Naive thymus-derived CD4-positive, alpha-beta T cell (primary cell): ENCODE data around the gene PGBD5. TPM values are rescaled to one million over a fixed set of nuclear protein-coding genes. Genes with fewer than 3 reads are reported as not detected.

ENCODE experiments used
- ATAC-seq: fragments of 150-1000 bp; cut with Tn5 transposase; 2 replicates; pipeline ENCODE4 v1.10.0; 2021; ENCODE audit warnings: mild to moderate bottlenecking, moderate library complexity
- CTCF ChIA-PET: fragments of 350-600 bp; sonication (Branson Sonifier 250); formaldehyde crosslinking; loops from one replicate; lab custom pipeline; 2021; ENCODE audit warnings: antibody characterized with exemption; lab: Charles Lee
- POLR2A ChIA-PET: fragments of 350-600 bp; sonication (Branson Sonifier 250); formaldehyde crosslinking; loops from one replicate; lab custom pipeline; 2021; ENCODE audit warnings: antibody characterized with exemption, inconsistent platforms; lab: Charles Lee
- DNase-seq, 9 donors: peaks; one replicate each; pipeline versions ENCODE4 v3.0.0 to v3.0.0-alpha.2; 2020 to 2022; ENCODE audit warnings: mixed read lengths in 1 of 9
- H3K27ac ChIP-seq: one replicate; pipeline ENCODE4 v1.7.0; 2013; ENCODE audit warnings: mild to moderate bottlenecking, low read depth, low read length, moderate library complexity
- H3K27me3 ChIP-seq, 2 donors: one replicate each; pipeline ENCODE4 v1.7.0; 2013; ENCODE audit warnings: low read length in 2 of 2, mild to moderate bottlenecking in 2 of 2, moderate library complexity in 2 of 2; ENCODE audit not compliant: control insufficient read depth in 2 of 2, insufficient read depth in 2 of 2
- H3K36me3 ChIP-seq, 3 experiments: 1 replicate in 2 of 3; 2 replicates in 1 of 3; pipeline ENCODE4 v1.7.0; 2013; ENCODE audit warnings: low read length in 3 of 3, mild to moderate bottlenecking in 3 of 3, moderate library complexity in 1 of 3; ENCODE audit not compliant: insufficient read depth in 3 of 3, control insufficient read depth in 2 of 3
- H3K4me1 ChIP-seq, 2 donors: one replicate each; pipeline ENCODE4 v1.7.0; 2013; ENCODE audit warnings: low read length in 2 of 2, mild to moderate bottlenecking in 2 of 2, moderate library complexity in 1 of 2; ENCODE audit not compliant: control insufficient read depth in 2 of 2, insufficient read depth in 2 of 2
- H3K4me3 ChIP-seq: 2 replicates; pipeline ENCODE4 v1.7.0; 2013; ENCODE audit warnings: mild to moderate bottlenecking, low read length
- H3K9me3 ChIP-seq, 3 experiments: 1 replicate in 2 of 3; 2 replicates in 1 of 3; pipeline ENCODE4 v1.7.0; 2013; ENCODE audit warnings: low read length in 3 of 3; ENCODE audit not compliant: control insufficient read depth in 2 of 3
- H3K27ac Mint-ChIP-seq, 9 donors: one replicate each; pipeline ENCODE4 v1.8.0; 2020 to 2022; ENCODE audit warnings: mixed read lengths in 9 of 9, mild to moderate bottlenecking in 8 of 9, moderate library complexity in 5 of 9, inconsistent platforms in 2 of 9
- H3K27me3 Mint-ChIP-seq, 5 donors: one replicate each; pipeline ENCODE4 v1.8.0; 2021 to 2022; ENCODE audit warnings: mixed read lengths in 5 of 5, mild to moderate bottlenecking in 1 of 5
- H3K36me3 Mint-ChIP-seq, 5 donors: one replicate each; pipeline ENCODE4 v1.8.0; 2020 to 2022; ENCODE audit warnings: mixed read lengths in 5 of 5, mild to moderate bottlenecking in 3 of 5, inconsistent platforms in 1 of 5
- H3K4me1 Mint-ChIP-seq, 7 donors: one replicate each; pipeline ENCODE4 v1.8.0; 2020 to 2022; ENCODE audit warnings: mixed read lengths in 7 of 7, mild to moderate bottlenecking in 3 of 7, inconsistent platforms in 1 of 7
- H3K4me3 Mint-ChIP-seq, 10 donors: one replicate each; pipeline ENCODE4 v1.8.0; 2020 to 2022; ENCODE audit warnings: mild to moderate bottlenecking in 10 of 10, mixed read lengths in 10 of 10, moderate library complexity in 6 of 10, inconsistent platforms in 2 of 10
- H3K9me3 Mint-ChIP-seq, 11 donors: one replicate each; pipeline ENCODE4 v1.8.0; 2020 to 2022; ENCODE audit warnings: mixed read lengths in 11 of 11, mild to moderate bottlenecking in 4 of 11, inconsistent platforms in 1 of 11, moderate library complexity in 1 of 11
- intact Hi-C, 2 donors: fragments of 100-400 bp; cut with micrococcal nuclease; formaldehyde crosslinking; loops; one replicate each; pipeline ENCODE4 v1.15.1; 2023
- polyA plus RNA-seq, 2 donors: library from polyadenylated mRNA; unstranded; fragments of 300-500 nt; fragmentation: Illumina TruSeq; gene quantifications; one replicate each; pipeline ENCODE4 v1.2.3, GENCODE V29; 2021
- total RNA-seq, 6 experiments: library from RNA in 5 of 6; stranded (reverse) in 5 of 6; gene quantifications; 1 replicate in 5 of 6; 2 replicates in 1 of 6; pipeline ENCODE4 v1.2.3 and lab custom pipeline; 2021 to 2026

Gene PGBD5
- total and polyA plus RNA-seq, 7 experiments from 2014 or later: 0.36 TPM; not detected in 6

DNA sequence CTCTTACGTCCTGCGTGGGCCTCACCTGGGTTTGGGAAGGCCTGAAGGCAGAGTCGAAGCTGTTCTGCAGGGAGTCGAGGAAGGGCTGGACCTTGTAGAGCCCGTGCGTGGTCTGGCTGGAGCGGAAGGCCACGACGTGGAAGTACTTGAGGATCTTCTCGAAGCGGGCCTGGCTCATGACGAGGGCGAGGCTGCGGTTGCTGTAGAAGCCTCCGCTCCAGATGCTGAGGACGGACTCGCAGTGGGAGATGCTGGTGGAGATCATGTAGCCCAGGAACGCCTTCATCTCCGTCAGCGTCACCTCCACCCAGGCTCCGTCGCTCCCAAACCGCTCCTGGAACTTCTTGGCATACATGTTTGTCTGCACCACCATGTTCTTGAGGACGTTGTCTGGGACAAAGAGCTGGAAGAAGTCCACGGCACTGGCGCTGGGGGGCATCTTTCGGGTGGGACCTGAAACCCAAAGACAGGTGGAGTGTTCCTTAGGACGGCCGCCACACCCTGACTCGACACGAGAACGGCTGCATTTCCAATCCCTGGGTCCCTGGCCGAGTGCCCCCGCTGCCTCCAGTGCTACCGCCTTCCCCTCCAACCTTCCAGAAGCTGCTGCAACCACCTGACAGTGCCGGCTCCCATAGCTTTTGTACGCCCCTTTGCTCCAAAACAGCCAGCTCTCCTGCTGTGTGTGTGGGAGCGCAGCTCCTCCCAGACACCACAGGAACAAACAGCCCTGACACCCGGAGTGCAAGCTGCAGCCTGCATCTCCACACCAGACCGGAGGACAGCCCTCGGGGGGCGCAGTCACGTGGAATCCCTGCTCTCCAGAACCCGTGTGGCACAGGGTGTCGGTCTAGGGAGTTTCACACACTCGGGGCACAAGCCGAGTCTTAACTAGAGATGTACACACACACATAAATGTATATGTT lies 69.0 kb downstream of the PGBD5 start:
- Mint-ChIP-seq H3K9me3 (peaks cover 0 to 1% (median 0%) of the 10 kb centered on the region in 11 donors), H3K27me3 (peaks cover 0 to 12% (median 9%) of the 10 kb centered on the region in 5 donors), H3K27ac (no peak overlapping the region), H3K4me1 (no peaks in the 10 kb centered on the region), H3K4me3 (no peak overlapping the region), H3K36me3 (no peaks in the 10 kb centered on the region)
- ChIA-PET CTCF (no interaction called here), POLR2A (no interaction called here)
- Histone ChIP-seq H3K9me3 (no peaks in the 10 kb centered on the region), H3K27me3 (no peaks in the 10 kb centered on the region), H3K27ac (no peak overlapping the region), H3K4me1 (no peaks in the 10 kb centered on the region), H3K4me3 (no peak overlapping the region), H3K36me3 (no peaks in the 10 kb centered on the region)
- intact Hi-C loops: no loop called here
- ATAC-seq (no peak), DNase-seq (no peak)

- no peaks in the 10 kb centered on the region for H3K36me3 ChIP-seq
- CTCF ChIA-PET: no interaction called here
- no peaks in the 10 kb centered on the region for H3K4me1 ChIP-seq
- Mint-ChIP-seq H3K9me3 (peaks cover 0 to 1% (median 0%) of the 10 kb centered on the region in 11 donors), H3K4me3 (no peak overlapping the region), H3K4me1 (no peaks in the 10 kb centered on the region), H3K27ac (no peak overlapping the region), H3K27me3 (peaks cover 0 to 12% (median 4%) of the 10 kb centered on the region in 5 donors), H3K36me3 (no peaks in the 10 kb centered on the region)
- DNase-seq (no peak), ATAC-seq (no peak)
- POLR2A ChIA-PET: no interaction called here
- no peak overlapping the region for H3K27ac ChIP-seq
- no peaks in the 10 kb centered on the region for H3K27me3 ChIP-seq
- intact Hi-C loops: no loop called here
- H3K9me3 ChIP-seq: no peaks in the 10 kb centered on the region
- no peak overlapping the region for H3K4me3 ChIP-seq
Observed at GRCh38 chr1:230356190-230356589, 69.9 kb downstream of the PGBD5 start.

DNA sequence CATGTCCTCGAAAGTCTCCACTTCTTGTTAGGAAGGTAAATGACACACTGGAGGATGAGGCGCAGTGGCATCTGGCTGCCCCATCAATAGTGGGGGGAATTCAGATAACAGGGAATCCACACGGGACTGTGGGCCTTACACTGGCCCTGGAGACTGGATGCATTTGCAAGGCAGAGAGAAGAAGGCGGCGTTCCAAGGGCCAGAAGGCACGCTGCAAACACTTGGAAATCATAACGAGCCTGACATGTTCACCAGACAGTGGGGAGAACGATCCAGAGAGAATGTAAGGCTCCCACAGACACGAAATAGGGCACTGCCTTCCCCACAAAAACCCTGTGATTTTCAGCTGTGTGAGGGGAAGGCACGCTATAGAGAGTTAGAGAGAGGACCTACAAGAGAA lies 70.5 kb downstream of the PGBD5 start:
- Histone ChIP-seq H3K4me1 (no peaks in the 10 kb centered on the region), H3K9me3 (no peaks in the 10 kb centered on the region), H3K27ac (no peak overlapping the region), H3K27me3 (no peaks in the 10 kb centered on the region), H3K36me3 (no peaks in the 10 kb centered on the region), H3K4me3 (no peak overlapping the region)
- POLR2A ChIA-PET: no interaction called here
- Mint-ChIP-seq H3K36me3 (no peaks in the 10 kb centered on the region), H3K4me3 (no peak overlapping the region), H3K27me3 (peaks cover 0 to 8% (median 0%) of the 10 kb centered on the region in 5 donors), H3K4me1 (no peaks in the 10 kb centered on the region), H3K9me3 (no peaks in the 10 kb centered on the region), H3K27ac (no peak overlapping the region)
- intact Hi-C loops: no loop called here
- CTCF ChIA-PET: no interaction called here
- ATAC-seq: no peak
- no peak for DNase-seq

- H3K27me3 Mint-ChIP-seq: peaks cover 0 to 6% (median 0%) of the 10 kb centered on the region in 5 donors
- no peaks in the 10 kb centered on the region for H3K27me3 ChIP-seq
- H3K9me3 ChIP-seq: no peaks in the 10 kb centered on the region
- H3K27ac ChIP-seq: no peak overlapping the region
- H3K27ac Mint-ChIP-seq: no peak overlapping the region
- ATAC-seq: no peak
- ChIA-PET CTCF (no interaction called here), POLR2A (no interaction called here)
- no peak overlapping the region for H3K4me3 ChIP-seq
- H3K36me3 ChIP-seq: no peaks in the 10 kb centered on the region
- H3K4me1 Mint-ChIP-seq: no peaks in the 10 kb centered on the region
- intact Hi-C loops: no loop called here
- no peaks in the 10 kb centered on the region for H3K36me3 Mint-ChIP-seq
- H3K4me3 Mint-ChIP-seq: no peak overlapping the region
- H3K4me1 ChIP-seq: no peaks in the 10 kb centered on the region
- H3K9me3 Mint-ChIP-seq: no peaks in the 10 kb centered on the region
- no peak for DNase-seq
Observed at GRCh38 chr1:230355128-230355527, 71.0 kb downstream of the PGBD5 start.

DNA sequence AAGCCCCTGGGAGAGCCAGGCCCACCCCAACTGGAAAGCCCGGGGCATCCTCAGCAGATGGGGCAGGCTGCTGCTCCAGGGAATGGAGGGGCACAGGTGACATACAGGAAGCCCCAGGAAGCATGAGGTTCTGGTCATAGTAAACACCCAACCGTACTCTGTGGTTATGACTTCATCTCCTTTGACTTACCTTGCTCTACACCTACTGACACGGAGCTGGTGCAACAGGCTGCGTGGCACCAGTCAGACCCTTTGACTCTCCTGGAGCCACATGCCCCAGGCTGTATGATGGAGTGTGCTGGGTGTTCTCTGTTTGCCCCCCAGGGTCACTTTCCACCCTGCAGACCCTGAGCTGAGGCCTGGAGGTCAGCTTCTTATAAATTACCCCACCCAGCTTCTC lies 72.1 kb downstream of the PGBD5 start:
- no peaks in the 10 kb centered on the region for H3K9me3 ChIP-seq
- ATAC-seq (no peak), DNase-seq (no peak)
- Mint-ChIP-seq H3K9me3 (no peaks in the 10 kb centered on the region), H3K36me3 (no peaks in the 10 kb centered on the region), H3K4me3 (no peak overlapping the region), H3K27ac (no peak overlapping the region), H3K4me1 (no peaks in the 10 kb centered on the region), H3K27me3 (peaks cover 0 to 11% (median 0%) of the 10 kb centered on the region in 5 donors)
- H3K27me3 ChIP-seq: no peaks in the 10 kb centered on the region
- H3K27ac ChIP-seq: no peak overlapping the region
- H3K4me3 ChIP-seq: no peak overlapping the region
- no peaks in the 10 kb centered on the region for H3K36me3 ChIP-seq
- no peaks in the 10 kb centered on the region for H3K4me1 ChIP-seq
- CTCF ChIA-PET: no interaction called here
- POLR2A ChIA-PET: no interaction called here
- intact Hi-C loops: no loop called here

- Mint-ChIP-seq H3K4me1 (no peaks in the 10 kb centered on the region), H3K36me3 (no peaks in the 10 kb centered on the region), H3K27me3 (peaks cover 0 to 20% (median 6%) of the 10 kb centered on the region in 5 donors), H3K9me3 (no peaks in the 10 kb centered on the region), H3K27ac (no peak overlapping the region), H3K4me3 (no peak overlapping the region)
- no peaks in the 10 kb centered on the region for H3K4me1 ChIP-seq
- ChIA-PET CTCF (interaction anchor here (0.5 kb wide), 1 partner anchor 696 kb away, joined by 5 read pairs; no protein-coding TSS in a partner anchor), POLR2A (interaction anchor here (0.7 kb wide), 1 partner anchor 166 kb away, joined by 4 read pairs; no protein-coding TSS in a partner anchor)
- DNase-seq (no peak), ATAC-seq (no peak)
- no peaks in the 10 kb centered on the region for H3K9me3 ChIP-seq
- H3K4me3 ChIP-seq: no peak overlapping the region
- H3K27me3 ChIP-seq: no peaks in the 10 kb centered on the region
- no peak overlapping the region for H3K27ac ChIP-seq
- H3K36me3 ChIP-seq: no peaks in the 10 kb centered on the region
- intact Hi-C loops: no loop called here
Observed at GRCh38 chr1:230352537-230352936, 73.6 kb downstream of the PGBD5 start.

DNA sequence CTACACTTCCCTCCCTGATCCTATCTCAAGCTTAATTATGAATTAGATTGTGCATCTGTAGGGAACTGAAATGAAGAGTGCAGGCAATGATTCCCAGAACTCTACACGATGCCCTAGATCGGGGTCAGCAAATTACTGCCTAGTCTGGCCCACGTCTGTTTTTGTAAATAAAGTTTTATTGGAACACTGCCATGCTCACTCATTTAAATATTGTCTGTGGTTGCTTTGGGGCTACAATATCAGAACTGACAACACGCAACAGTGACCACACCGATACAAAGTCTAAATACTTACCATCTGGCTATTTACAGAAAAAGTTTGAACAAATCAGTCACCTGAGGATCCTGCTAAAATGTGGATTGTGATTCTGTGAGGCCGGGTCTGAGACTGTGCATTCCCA lies 74.1 kb downstream of the PGBD5 start:
- Histone ChIP-seq H3K9me3 (no peaks in the 10 kb centered on the region), H3K4me3 (no peak overlapping the region), H3K27me3 (no peaks in the 10 kb centered on the region), H3K36me3 (no peaks in the 10 kb centered on the region), H3K27ac (no peak overlapping the region), H3K4me1 (no peaks in the 10 kb centered on the region)
- Mint-ChIP-seq H3K27me3 (peaks cover 0 to 20% (median 6%) of the 10 kb centered on the region in 5 donors), H3K36me3 (no peaks in the 10 kb centered on the region), H3K9me3 (no peaks in the 10 kb centered on the region), H3K27ac (no peak overlapping the region), H3K4me3 (no peak overlapping the region), H3K4me1 (no peaks in the 10 kb centered on the region)
- CTCF ChIA-PET: interaction anchor here (0.7 kb wide), 1 partner anchor 35 kb away, joined by 3 read pairs; no protein-coding TSS in a partner anchor
- intact Hi-C loops: no loop called here
- POLR2A ChIA-PET: no interaction called here
- ATAC-seq (no peak), DNase-seq (no peak)
